ENCODE results near the gene PRPF18. TPM values are rescaled to one million over a fixed set of nuclear protein-coding genes. Genes with fewer than 3 reads are reported as not detected.

PRPF18 gene
- total RNA-seq, 1 donor from 2014 or later: 22.9 TPM

DNA sequence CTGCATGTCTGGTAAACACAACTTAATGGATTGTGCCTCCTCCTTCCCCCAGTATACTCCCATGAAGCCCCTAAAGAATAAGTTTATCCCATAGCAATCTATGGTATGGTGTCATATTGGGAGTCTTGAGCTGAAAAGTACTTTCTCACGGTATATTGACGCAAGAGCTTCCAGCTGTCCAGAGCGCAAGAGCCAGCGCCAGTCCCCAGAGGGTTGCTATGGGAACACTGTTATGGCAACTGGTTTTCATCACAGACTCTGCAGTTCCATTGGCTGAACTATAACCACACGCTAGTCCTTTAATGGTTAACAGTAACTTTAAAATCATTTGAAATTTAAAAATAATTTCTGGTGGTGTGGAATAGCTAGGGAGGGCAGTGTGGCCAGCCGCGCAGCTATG lies 46.9 kb downstream of the PRPF18 start:
- no peaks in the 10 kb centered on the region for H3K4me1 Mint-ChIP-seq (ENCODE audit: low read depth)
- H3K4me3 Mint-ChIP-seq (ENCODE audit: low read depth): no peak overlapping the region
- H3K9me3 Mint-ChIP-seq: no peaks in the 10 kb centered on the region
- H3K27ac Mint-ChIP-seq: no peak overlapping the region
- no peaks in the 10 kb centered on the region for H3K27me3 Mint-ChIP-seq (ENCODE audit: low read depth)
- H3K36me3 Mint-ChIP-seq (ENCODE audit: low read depth): peaks cover 26% of the 10 kb centered on the region
- DNase-seq (ENCODE audit: low spot score): no peak
- intact Hi-C loops (cut with micrococcal nuclease): no loop called here

GRCh38 chr10:13634207-13634606 lies 47.4 kb downstream of the PRPF18 start:
- no peak for DNase-seq (ENCODE audit: low spot score)
- Mint-ChIP-seq H3K4me3 (ENCODE audit: low read depth) (no peak overlapping the region), H3K36me3 (ENCODE audit: low read depth) (peaks cover 29% of the 10 kb centered on the region), H3K4me1 (ENCODE audit: low read depth) (no peaks in the 10 kb centered on the region), H3K27ac (no peak overlapping the region), H3K9me3 (no peaks in the 10 kb centered on the region), H3K27me3 (ENCODE audit: low read depth) (no peaks in the 10 kb centered on the region)
- intact Hi-C loops (cut with micrococcal nuclease): no loop called here

GRCh38 chr10:13636776-13637175 lies 50.0 kb downstream of the PRPF18 start:
- Mint-ChIP-seq H3K9me3 (peaks cover 14% of the 10 kb centered on the region), H3K4me1 (ENCODE audit: low read depth) (no peaks in the 10 kb centered on the region), H3K27ac (no peak overlapping the region), H3K27me3 (ENCODE audit: low read depth) (no peaks in the 10 kb centered on the region), H3K36me3 (ENCODE audit: low read depth) (peaks cover 35% of the 10 kb centered on the region), H3K4me3 (ENCODE audit: low read depth) (no peak overlapping the region)
- intact Hi-C loops (cut with micrococcal nuclease): no loop called here
- no peak for DNase-seq (ENCODE audit: low spot score)

GRCh38 chr10:13637303-13637856 lies 50.6 kb downstream of the PRPF18 start:
- Mint-ChIP-seq H3K36me3 (ENCODE audit: low read depth) (peaks cover 40% of the 10 kb centered on the region), H3K27me3 (ENCODE audit: low read depth) (no peaks in the 10 kb centered on the region), H3K4me3 (ENCODE audit: low read depth) (no peak overlapping the region), H3K27ac (no peak overlapping the region), H3K4me1 (ENCODE audit: low read depth) (no peaks in the 10 kb centered on the region), H3K9me3 (peaks cover 20% of the 10 kb centered on the region)
- no peak for DNase-seq (ENCODE audit: low spot score)
- intact Hi-C loops (cut with micrococcal nuclease): no loop called here

DNA sequence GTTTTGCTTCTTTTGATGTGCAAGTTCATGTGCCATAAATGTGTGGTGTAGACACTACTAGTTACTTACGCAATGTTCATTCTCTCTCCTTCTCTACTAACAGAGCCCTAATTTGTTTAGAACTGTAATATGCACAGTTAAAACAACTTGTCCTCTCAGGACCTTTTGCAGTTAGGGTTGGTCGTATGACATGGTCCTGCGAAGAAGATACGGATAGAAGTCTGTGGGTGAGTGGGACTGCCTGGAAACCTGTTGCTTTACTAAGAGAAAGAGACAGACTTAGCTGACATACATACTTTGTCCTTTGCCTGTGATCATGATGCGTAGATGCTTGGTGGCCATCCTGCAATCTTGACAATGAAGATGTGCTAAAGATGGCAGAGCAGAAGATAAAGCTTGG lies 51.1 kb downstream of the PRPF18 start:
- H3K4me3 Mint-ChIP-seq (ENCODE audit: low read depth): no peak overlapping the region
- no peaks in the 10 kb centered on the region for H3K4me1 Mint-ChIP-seq (ENCODE audit: low read depth)
- DNase-seq (ENCODE audit: low spot score): no peak
- peaks cover 25% of the 10 kb centered on the region for H3K9me3 Mint-ChIP-seq
- intact Hi-C loops (cut with micrococcal nuclease): no loop called here
- H3K27ac Mint-ChIP-seq: no peak overlapping the region
- peaks cover 42% of the 10 kb centered on the region for H3K36me3 Mint-ChIP-seq (ENCODE audit: low read depth)
- H3K27me3 Mint-ChIP-seq (ENCODE audit: low read depth): no peaks in the 10 kb centered on the region

GRCh38 chr10:13642293-13642692 lies 55.5 kb downstream of the PRPF18 start:
- Mint-ChIP-seq H3K4me3 (ENCODE audit: low read depth) (no peak overlapping the region), H3K36me3 (ENCODE audit: low read depth) (peaks cover 46% of the 10 kb centered on the region), H3K4me1 (ENCODE audit: low read depth) (no peaks in the 10 kb centered on the region), H3K27me3 (ENCODE audit: low read depth) (no peaks in the 10 kb centered on the region), H3K9me3 (peaks cover 26% of the 10 kb centered on the region), H3K27ac (no peak overlapping the region)
- no peak for DNase-seq (ENCODE audit: low spot score)
- intact Hi-C loops (cut with micrococcal nuclease): no loop called here

DNA sequence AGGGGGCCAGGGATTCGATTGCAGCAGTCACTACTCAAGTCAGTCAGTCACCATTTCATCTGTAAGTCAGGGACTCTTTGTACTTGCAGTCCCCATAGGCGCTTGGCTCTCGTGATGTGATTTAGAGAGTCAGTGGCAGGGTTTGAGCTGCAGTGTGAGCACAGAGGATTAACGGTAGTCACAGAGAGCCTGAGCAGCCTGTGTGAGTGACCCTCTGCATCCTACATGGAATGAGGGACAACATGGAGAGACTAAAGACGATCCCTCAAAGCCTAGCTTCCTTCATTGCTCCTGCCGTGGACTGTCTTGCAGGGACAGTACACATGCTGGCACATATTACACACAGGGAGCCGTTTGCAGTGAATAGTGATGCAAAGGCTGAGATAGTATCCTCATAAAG lies 56.3 kb downstream of the PRPF18 start:
- intact Hi-C loops (cut with micrococcal nuclease): no loop called here
- H3K4me1 Mint-ChIP-seq (ENCODE audit: low read depth): no peaks in the 10 kb centered on the region
- no peaks in the 10 kb centered on the region for H3K27me3 Mint-ChIP-seq (ENCODE audit: low read depth)
- peaks cover 47% of the 10 kb centered on the region for H3K36me3 Mint-ChIP-seq (ENCODE audit: low read depth)
- H3K9me3 Mint-ChIP-seq: peaks cover 26% of the 10 kb centered on the region
- no peak for DNase-seq (ENCODE audit: low spot score)
- no peak overlapping the region for H3K4me3 Mint-ChIP-seq (ENCODE audit: low read depth)
- no peak overlapping the region for H3K27ac Mint-ChIP-seq

- Mint-ChIP-seq H3K27me3 (ENCODE audit: low read depth) (no peaks in the 10 kb centered on the region), H3K27ac (no peak overlapping the region), H3K4me1 (ENCODE audit: low read depth) (peaks cover 4% of the 10 kb centered on the region), H3K4me3 (ENCODE audit: low read depth) (no peak overlapping the region), H3K9me3 (peaks cover 26% of the 10 kb centered on the region), H3K36me3 (ENCODE audit: low read depth) (peaks cover 46% of the 10 kb centered on the region)
- intact Hi-C loops (cut with micrococcal nuclease): no loop called here
- DNase-seq (ENCODE audit: low spot score): no peak
Observed at GRCh38 chr10:13644866-13645265, 58.1 kb downstream of the PRPF18 start.

DNA sequence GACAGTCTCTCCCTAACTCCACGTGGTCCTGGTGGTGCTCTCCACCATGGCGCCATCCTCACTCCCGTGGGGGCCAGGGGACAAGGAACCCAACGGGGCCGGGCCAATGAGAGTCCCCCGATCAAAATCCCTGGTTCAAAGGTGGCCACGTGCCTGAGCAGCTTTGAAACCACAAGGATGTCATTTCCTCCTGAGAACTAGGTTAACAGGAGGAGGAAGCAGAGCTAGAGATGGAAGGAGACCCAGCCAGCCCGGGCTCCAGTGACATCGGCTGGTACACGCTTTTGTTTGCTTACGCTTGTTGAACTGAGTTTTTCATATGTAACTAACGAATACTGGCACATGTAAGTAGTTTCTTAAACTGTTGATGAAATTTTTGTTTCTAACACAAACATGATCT lies 61.7 kb downstream of the PRPF18 start:
- no peaks in the 10 kb centered on the region for H3K27me3 Mint-ChIP-seq (ENCODE audit: low read depth)
- intact Hi-C loops (cut with micrococcal nuclease): no loop called here
- H3K9me3 Mint-ChIP-seq: no peaks in the 10 kb centered on the region
- no peak overlapping the region for H3K27ac Mint-ChIP-seq
- H3K4me1 Mint-ChIP-seq (ENCODE audit: low read depth): peaks cover 5% of the 10 kb centered on the region
- H3K36me3 Mint-ChIP-seq (ENCODE audit: low read depth): peaks cover 21% of the 10 kb centered on the region
- no peak for DNase-seq (ENCODE audit: low spot score)
- no peak overlapping the region for H3K4me3 Mint-ChIP-seq (ENCODE audit: low read depth)

- Mint-ChIP-seq H3K9me3 (no peaks in the 10 kb centered on the region), H3K4me3 (ENCODE audit: low read depth) (no peak overlapping the region)
Observed at GRCh38 chr10:13649844-13650520, 63.2 kb downstream of the PRPF18 start.

DNA sequence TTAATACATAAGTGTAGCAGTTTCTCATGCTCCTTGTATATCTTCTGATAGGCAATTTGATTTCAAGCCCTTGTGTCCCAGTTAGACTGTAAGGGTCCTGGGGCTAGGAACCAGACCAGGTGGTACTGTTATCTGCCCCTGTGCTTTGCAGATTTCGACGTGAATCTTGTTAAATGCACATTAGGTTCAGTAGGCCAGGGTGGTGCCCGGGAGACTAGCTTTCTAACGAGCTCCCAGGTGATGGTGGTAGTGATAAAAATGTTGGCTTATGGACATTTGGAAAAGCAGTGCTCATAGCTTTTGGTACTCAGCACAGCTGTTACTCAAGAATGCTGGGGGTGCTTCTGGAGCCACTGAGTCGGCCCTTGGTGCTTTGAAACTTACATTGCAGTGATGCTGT lies 64.2 kb downstream of the PRPF18 start:
- Mint-ChIP-seq H3K27me3 (ENCODE audit: low read depth) (no peaks in the 10 kb centered on the region), H3K36me3 (ENCODE audit: low read depth) (peaks cover 10% of the 10 kb centered on the region), H3K9me3 (no peaks in the 10 kb centered on the region), H3K4me3 (ENCODE audit: low read depth) (no peak overlapping the region), H3K27ac (no peak overlapping the region), H3K4me1 (ENCODE audit: low read depth) (peaks cover 5% of the 10 kb centered on the region)
- intact Hi-C loops (cut with micrococcal nuclease): no loop called here
- no peak for DNase-seq (ENCODE audit: low spot score)

More at GRCh38 chr10:13649844-13650520, 63.2 kb downstream of the PRPF18 start:
- Mint-ChIP-seq H3K27me3 (ENCODE audit: low read depth) (no peaks in the 10 kb centered on the region), H3K36me3 (ENCODE audit: low read depth) (peaks cover 17% of the 10 kb centered on the region), H3K4me1 (ENCODE audit: low read depth) (peaks cover 5% of the 10 kb centered on the region), H3K27ac (no peak overlapping the region)
- no peak for DNase-seq (ENCODE audit: low spot score)
- intact Hi-C loops (cut with micrococcal nuclease): no loop called here

- Mint-ChIP-seq H3K27me3 (ENCODE audit: low read depth) (no peaks in the 10 kb centered on the region), H3K27ac (no peak overlapping the region), H3K9me3 (no peaks in the 10 kb centered on the region), H3K4me3 (ENCODE audit: low read depth) (no peak overlapping the region), H3K4me1 (ENCODE audit: low read depth) (peaks cover 5% of the 10 kb centered on the region), H3K36me3 (ENCODE audit: low read depth) (peaks cover 10% of the 10 kb centered on the region)
- no peak for DNase-seq (ENCODE audit: low spot score)
- intact Hi-C loops (cut with micrococcal nuclease): no loop called here
Observed at GRCh38 chr10:13651969-13652720, 65.4 kb downstream of the PRPF18 start.

- Mint-ChIP-seq H3K4me1 (ENCODE audit: low read depth) (peaks cover 5% of the 10 kb centered on the region), H3K27me3 (ENCODE audit: low read depth) (no peaks in the 10 kb centered on the region), H3K4me3 (ENCODE audit: low read depth) (no peak overlapping the region), H3K27ac (no peak overlapping the region), H3K36me3 (ENCODE audit: low read depth) (peaks cover 8% of the 10 kb centered on the region), H3K9me3 (no peaks in the 10 kb centered on the region)
- intact Hi-C loops (cut with micrococcal nuclease): no loop called here
- DNase-seq (ENCODE audit: low spot score): no peak
Observed at GRCh38 chr10:13652860-13653259, 66.1 kb downstream of the PRPF18 start.
